ENCODE data around the gene TTC4. TPM values are rescaled to one million over a fixed set of nuclear protein-coding genes. Genes with fewer than 3 reads are reported as not detected.

TTC4 gene
- total RNA-seq, 3 donors from 2014 or later (not counting 1 experiment from before 2014, with no cell fraction given), result 7.8 to 13.6 (median 10.0) TPM

DNA sequence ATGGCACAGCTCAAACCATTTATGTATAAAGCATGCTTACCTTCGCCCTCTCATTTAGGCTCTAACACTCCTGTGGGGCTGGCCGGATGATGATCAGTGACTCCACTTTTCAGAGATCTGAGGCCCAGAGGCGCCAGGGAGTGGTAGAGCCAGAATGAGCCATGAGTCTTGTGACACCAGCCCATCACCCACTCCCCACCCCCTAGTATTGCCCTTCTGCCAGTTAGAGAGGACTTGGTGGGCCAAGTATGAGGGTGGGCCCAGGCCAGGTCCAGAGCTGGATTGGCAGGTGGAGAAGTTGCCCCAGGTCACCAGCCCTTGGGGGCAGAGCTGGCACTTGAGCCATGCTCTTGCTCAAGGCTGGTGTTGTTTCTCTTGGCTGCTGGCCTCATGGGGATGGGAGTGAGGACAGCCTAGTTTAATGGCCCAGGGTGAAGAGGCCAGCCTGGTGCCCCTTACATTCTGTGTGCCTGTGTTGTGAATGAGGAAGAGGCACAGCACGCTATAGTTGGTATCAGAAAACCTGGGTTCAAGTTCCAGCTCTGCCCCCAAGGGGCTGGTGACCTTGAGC is 30.2 kb upstream of the TTC4 start:
- Histone ChIP-seq H3K4me3 (ENCODE audit: low read length) (no peak overlapping the region), H3K27me3 (ENCODE audit: control insufficient read depth, insufficient read depth, low read length) (no peaks in the 10 kb centered on the region), H3K36me3 (ENCODE audit: control insufficient read depth, insufficient read depth, low read length) (no peaks in the 10 kb centered on the region), H3K9me3 (ENCODE audit: control insufficient read depth, insufficient read depth, low read length) (no peaks in the 10 kb centered on the region), H3K27ac (ENCODE audit: low read length) (no peak overlapping the region), H3K4me1 (ENCODE audit: control insufficient read depth, insufficient read depth, low read length) (no peaks in the 10 kb centered on the region)
- intact Hi-C loops (cut with micrococcal nuclease), result no loop called here
- TF ChIP-seq, protein P1, sequence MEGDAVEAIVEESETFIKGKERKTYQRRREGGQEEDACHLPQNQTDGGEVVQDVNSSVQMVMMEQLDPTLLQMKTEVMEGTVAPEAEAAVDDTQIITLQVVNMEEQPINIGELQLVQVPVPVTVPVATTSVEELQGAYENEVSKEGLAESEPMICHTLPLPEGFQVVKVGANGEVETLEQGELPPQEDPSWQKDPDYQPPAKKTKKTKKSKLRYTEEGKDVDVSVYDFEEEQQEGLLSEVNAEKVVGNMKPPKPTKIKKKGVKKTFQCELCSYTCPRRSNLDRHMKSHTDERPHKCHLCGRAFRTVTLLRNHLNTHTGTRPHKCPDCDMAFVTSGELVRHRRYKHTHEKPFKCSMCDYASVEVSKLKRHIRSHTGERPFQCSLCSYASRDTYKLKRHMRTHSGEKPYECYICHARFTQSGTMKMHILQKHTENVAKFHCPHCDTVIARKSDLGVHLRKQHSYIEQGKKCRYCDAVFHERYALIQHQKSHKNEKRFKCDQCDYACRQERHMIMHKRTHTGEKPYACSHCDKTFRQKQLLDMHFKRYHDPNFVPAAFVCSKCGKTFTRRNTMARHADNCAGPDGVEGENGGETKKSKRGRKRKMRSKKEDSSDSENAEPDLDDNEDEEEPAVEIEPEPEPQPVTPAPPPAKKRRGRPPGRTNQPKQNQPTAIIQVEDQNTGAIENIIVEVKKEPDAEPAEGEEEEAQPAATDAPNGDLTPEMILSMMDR (IDR thresholded peaks at IDR 0.05), result no peak
- H3K27ac Mint-ChIP-seq, result no peak overlapping the region
- H3K27me3 Mint-ChIP-seq (ENCODE audit: low read depth in 2 of 2), result no peaks in the 10 kb centered on the region
- H3K4me3 Mint-ChIP-seq, result no peak overlapping the region
- 91% methylated on average over 4 of the region's 4 CpGs for WGBS (ENCODE audit: insufficient coverage)
- H3K36me3 Mint-ChIP-seq, result no peaks in the 10 kb centered on the region
- ATAC-seq (no peak), DNase-seq (no peak)
- no peaks in the 10 kb centered on the region for H3K9me3 Mint-ChIP-seq
- H3K4me1 Mint-ChIP-seq, result no peaks in the 10 kb centered on the region

DNA sequence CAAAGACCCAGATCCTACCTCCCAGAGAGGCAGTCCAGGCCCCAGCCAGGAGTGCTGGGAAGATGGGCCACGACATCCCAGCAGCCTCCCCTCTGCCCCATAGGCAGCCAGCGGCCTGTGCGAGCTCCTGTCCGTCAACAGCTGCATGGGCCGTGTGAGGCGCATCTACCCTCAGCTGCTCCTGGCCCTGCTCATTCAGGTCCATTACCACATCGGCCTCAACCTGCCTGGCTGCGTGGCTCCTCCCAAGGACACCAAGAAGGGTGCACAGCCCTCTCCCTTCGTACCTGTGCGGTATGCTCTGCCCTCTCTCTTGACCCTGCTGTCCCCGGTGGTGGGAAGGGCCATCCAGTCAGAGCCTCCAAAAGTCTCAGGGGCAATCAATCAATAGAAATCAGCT is 29.5 kb upstream of the TTC4 start:
- Histone ChIP-seq H3K4me3 (ENCODE audit: low read length) (no peak overlapping the region), H3K27me3 (ENCODE audit: control insufficient read depth, insufficient read depth, low read length) (no peaks in the 10 kb centered on the region), H3K4me1 (ENCODE audit: control insufficient read depth, insufficient read depth, low read length) (no peaks in the 10 kb centered on the region), H3K27ac (ENCODE audit: low read length) (no peak overlapping the region), H3K36me3 (ENCODE audit: control insufficient read depth, insufficient read depth, low read length) (no peaks in the 10 kb centered on the region), H3K9me3 (ENCODE audit: control insufficient read depth, insufficient read depth, low read length) (no peaks in the 10 kb centered on the region)
- TF ChIP-seq, protein P1 (IDR thresholded peaks at IDR 0.05), result no peak
- intact Hi-C loops (cut with micrococcal nuclease), result no loop called here
- no peaks in the 10 kb centered on the region for H3K4me1 Mint-ChIP-seq
- no peaks in the 10 kb centered on the region for H3K9me3 Mint-ChIP-seq
- no peak overlapping the region for H3K27ac Mint-ChIP-seq
- H3K36me3 Mint-ChIP-seq, result no peaks in the 10 kb centered on the region
- DNase-seq, result no peak
- no peak for ATAC-seq
- whole genome bisulfite sequencing (ENCODE audit: insufficient coverage), result 89% methylated on average over 11 of the region's 11 CpGs
- H3K4me3 Mint-ChIP-seq, result no peak overlapping the region
- no peaks in the 10 kb centered on the region for H3K27me3 Mint-ChIP-seq (ENCODE audit: low read depth in 2 of 2)

DNA sequence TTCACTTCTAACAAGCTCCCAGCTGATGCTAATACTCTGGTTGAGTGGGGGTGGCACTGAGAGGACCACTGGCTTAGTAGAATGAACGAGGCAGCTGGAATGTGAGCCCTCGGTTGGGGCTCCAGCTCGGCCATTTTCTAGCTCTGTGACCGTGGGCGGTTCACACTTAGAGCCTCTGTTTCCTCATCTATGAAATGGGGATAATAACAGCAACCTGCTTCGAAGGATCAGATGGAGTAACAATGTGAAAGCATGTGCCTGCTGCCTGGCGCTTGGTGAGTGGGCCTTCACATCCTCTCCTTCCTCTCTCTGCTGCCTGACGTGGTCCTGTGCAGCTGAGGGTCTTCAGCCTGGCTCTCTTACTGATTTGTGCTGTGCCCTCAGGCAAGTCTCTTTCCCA is 20.9 kb upstream of the TTC4 start:
- H3K27ac Mint-ChIP-seq, result no peak overlapping the region
- H3K9me3 Mint-ChIP-seq, result no peaks in the 10 kb centered on the region
- H3K27me3 Mint-ChIP-seq (ENCODE audit: low read depth in 2 of 2), result no peaks in the 10 kb centered on the region
- no peaks in the 10 kb centered on the region for H3K36me3 Mint-ChIP-seq
- Histone ChIP-seq H3K4me3 (ENCODE audit: low read length) (no peak overlapping the region), H3K27me3 (ENCODE audit: control insufficient read depth, insufficient read depth, low read length) (no peaks in the 10 kb centered on the region), H3K36me3 (ENCODE audit: control insufficient read depth, insufficient read depth, low read length) (no peaks in the 10 kb centered on the region), H3K9me3 (ENCODE audit: control insufficient read depth, insufficient read depth, low read length) (no peaks in the 10 kb centered on the region), H3K4me1 (ENCODE audit: control insufficient read depth, insufficient read depth, low read length) (no peaks in the 10 kb centered on the region), H3K27ac (ENCODE audit: low read length) (no peak overlapping the region)
- 88% methylated on average over 8 of the region's 8 CpGs for WGBS (ENCODE audit: insufficient coverage)
- TF ChIP-seq, protein P1 (IDR thresholded peaks at IDR 0.05), result no peak
- H3K4me1 Mint-ChIP-seq, result no peaks in the 10 kb centered on the region
- intact Hi-C loops (cut with micrococcal nuclease), result no loop called here
- ATAC-seq (no peak), DNase-seq (no peak)
- H3K4me3 Mint-ChIP-seq, result no peak overlapping the region

DNA sequence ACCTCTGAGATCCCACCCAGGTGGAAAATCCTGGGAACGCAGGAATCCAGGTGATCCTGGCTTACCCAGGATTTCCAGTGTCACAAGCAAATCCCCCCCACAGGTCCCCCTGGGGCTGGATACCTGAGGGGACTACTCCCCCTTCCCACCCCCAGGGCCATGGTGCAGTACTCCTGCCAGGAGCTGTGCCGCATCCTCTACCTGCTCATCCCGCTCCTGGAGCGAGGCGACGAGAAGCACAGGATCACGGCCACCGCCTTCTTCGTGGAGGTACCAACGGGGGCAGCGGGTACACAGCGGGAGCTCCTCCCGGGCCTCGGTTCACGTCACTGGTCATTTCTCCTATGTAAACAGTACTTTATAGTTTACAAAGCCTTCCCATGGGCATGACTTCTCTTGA is 20.4 kb upstream of the TTC4 start:
- Histone ChIP-seq H3K4me3 (ENCODE audit: low read length) (no peak overlapping the region), H3K36me3 (ENCODE audit: control insufficient read depth, insufficient read depth, low read length) (no peaks in the 10 kb centered on the region), H3K4me1 (ENCODE audit: control insufficient read depth, insufficient read depth, low read length) (no peaks in the 10 kb centered on the region), H3K27ac (ENCODE audit: low read length) (no peak overlapping the region), H3K9me3 (ENCODE audit: control insufficient read depth, insufficient read depth, low read length) (no peaks in the 10 kb centered on the region), H3K27me3 (ENCODE audit: control insufficient read depth, insufficient read depth, low read length) (no peaks in the 10 kb centered on the region)
- Mint-ChIP-seq H3K27me3 (ENCODE audit: low read depth in 2 of 2) (no peaks in the 10 kb centered on the region), H3K4me3 (no peak overlapping the region), H3K4me1 (no peaks in the 10 kb centered on the region), H3K9me3 (no peaks in the 10 kb centered on the region), H3K36me3 (no peaks in the 10 kb centered on the region), H3K27ac (no peak overlapping the region)
- ATAC-seq (no peak), DNase-seq (no peak)
- intact Hi-C loops (cut with micrococcal nuclease), result no loop called here
- 97% methylated on average over 15 of the region's 15 CpGs for WGBS (ENCODE audit: insufficient coverage)
- TF ChIP-seq, protein P1 (IDR thresholded peaks at IDR 0.05), result no peak

Measured in natural killer cell (primary cell).